ENCODE measurements around the gene ALKBH4.
"Not testable (repeated sequence)": the region's sequence is repeated elsewhere in the genome, so short reads cannot be mapped to it uniquely, and the experiment has no call there.

Gene ALKBH4

GRCh38 chr7:102479982-102480637 is 15.4 kb upstream of the ALKBH4 start:
- DNase-seq (ENCODE audit: insufficient read length, low spot score); FAIRE-seq: not testable (repeated sequence)

GRCh38 chr7:102479209-102479584 is 14.5 kb upstream of the ALKBH4 start:
- not testable (repeated sequence) for FAIRE-seq

More at GRCh38 chr7:102479982-102480637, 15.4 kb upstream of the ALKBH4 start:
- peak; percentile 29 for TF ChIP-seq CTCF (IDR thresholded peaks at IDR 0.05; ENCODE audit: insufficient read depth, missing control alignments)

GRCh38 chr7:102478314-102479208 is 13.9 kb upstream of the ALKBH4 start, which contains the start of gene POLR2J:
POLR2J (minus strand) TSS chr7:102478922; CDS start chr7:102478860, 62 bp downstream.
- peak; percentile 43 for TF ChIP-seq CTCF (IDR thresholded peaks at IDR 0.05; ENCODE audit: insufficient read depth, missing control alignments)
- not testable (repeated sequence) for FAIRE-seq; DNase-seq (ENCODE audit: insufficient read length, low spot score)

More at GRCh38 chr7:102479209-102479584, 14.5 kb upstream of the ALKBH4 start:
- not testable (repeated sequence) for DNase-seq (ENCODE audit: insufficient read length, low spot score)

- DNase-seq (ENCODE audit: insufficient read length, low spot score); FAIRE-seq: not testable (repeated sequence)
Measured at GRCh38 chr7:102474736-102475435, 10.2 kb upstream of the ALKBH4 start.

GRCh38 chr7:102474116-102474515 is 9.5 kb upstream of the ALKBH4 start:
- not testable (repeated sequence) for DNase-seq (ENCODE audit: insufficient read length, low spot score); FAIRE-seq

- no peak for DNase-seq (ENCODE audit: insufficient read length, low spot score)
- no peak for TF ChIP-seq CTCF (IDR thresholded peaks at IDR 0.05; ENCODE audit: insufficient read depth, missing control alignments)
- no peak for FAIRE-seq
Measured at GRCh38 chr7:102473271-102473991, 8.8 kb upstream of the ALKBH4 start.

- no peak for TF ChIP-seq CTCF (IDR thresholded peaks at IDR 0.05; ENCODE audit: insufficient read depth, missing control alignments)
- DNase-seq (ENCODE audit: insufficient read length, low spot score) (no peak), FAIRE-seq (no peak)
Measured at GRCh38 chr7:102472126-102473041, 7.7 kb upstream of the ALKBH4 start.
